HG03196 (cell line): ENCODE results near the gene CCDC32.
"Not testable (repeated sequence)": the region's sequence is repeated elsewhere in the genome, so short reads cannot be mapped to it uniquely, and the experiment has no call there.

Source experiments
- ATAC-seq: cut with Tn5 transposase; IDR thresholded peaks from one replicate; pipeline ENCODE4 v1.9.1; 2021; ENCODE audit not compliant: unreplicated experiment

Gene CCDC32, protein sequence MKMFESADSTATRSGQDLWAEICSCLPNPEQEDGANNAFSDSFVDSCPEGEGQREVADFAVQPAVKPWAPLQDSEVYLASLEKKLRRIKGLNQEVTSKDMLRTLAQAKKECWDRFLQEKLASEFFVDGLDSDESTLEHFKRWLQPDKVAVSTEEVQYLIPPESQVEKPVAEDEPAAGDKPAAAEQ

DNA sequence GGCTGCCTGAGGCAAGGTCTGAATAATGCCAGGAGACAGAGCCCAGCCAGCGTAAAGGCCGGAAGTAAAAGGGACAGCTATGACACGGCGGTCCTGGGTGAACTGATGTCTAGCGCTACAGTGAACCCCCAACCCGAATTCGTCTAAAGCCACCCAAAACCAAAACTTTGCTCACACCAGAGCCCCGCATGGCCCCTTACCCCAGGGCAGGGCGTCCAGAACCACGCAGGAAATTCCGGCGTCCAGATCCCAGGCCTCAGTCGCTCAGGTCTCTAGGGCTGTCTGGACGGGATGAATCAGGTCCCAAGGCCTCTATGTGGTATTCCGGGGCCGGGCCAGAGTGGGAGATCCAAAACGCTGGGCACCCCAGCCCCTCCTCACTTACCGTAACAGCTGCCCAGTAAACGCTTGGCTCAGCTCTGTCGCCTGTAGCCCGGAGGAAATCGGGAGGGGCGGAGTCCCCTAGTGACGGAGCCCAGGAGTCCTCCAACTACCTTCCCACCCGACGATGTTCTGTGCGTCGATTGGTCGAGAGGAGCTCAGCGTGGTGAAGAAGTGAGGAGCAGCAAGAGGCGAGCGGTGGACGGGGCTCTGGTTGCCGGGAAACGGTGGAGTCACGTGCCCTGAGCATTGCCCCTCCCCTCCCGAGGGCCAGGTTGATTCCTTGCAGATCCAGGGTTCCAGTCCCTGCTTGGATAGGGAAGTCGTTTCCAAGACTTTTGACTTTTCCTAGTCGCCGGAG lies at the start of gene CCDC32:
Gene CCDC32 (minus strand): TSS at position 452 of the 742 bp plus-strand sequence. CDS start 2,027 bp downstream, outside the sequence.
- peak; percentile 89 for ATAC-seq

DNA sequence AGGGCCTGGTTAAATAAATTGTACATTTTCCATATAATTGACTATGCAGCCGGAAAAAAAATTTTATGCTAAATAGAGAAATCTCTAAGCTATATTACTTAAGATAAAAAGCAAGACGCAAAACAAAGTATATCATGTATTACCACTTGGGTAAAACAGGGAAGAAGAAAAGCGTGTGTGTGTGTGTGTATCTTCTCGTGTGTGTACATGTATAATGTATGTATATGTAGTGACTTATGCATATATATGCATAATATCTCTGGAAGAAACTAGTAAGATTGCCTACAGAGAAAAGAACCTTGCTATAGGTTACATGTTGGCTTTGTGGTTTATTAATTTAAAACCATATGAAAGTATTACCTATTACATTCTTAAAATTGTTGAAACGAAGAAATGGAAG lies 48.2 kb upstream of the CCDC32 start:
- no peak for ATAC-seq

DNA sequence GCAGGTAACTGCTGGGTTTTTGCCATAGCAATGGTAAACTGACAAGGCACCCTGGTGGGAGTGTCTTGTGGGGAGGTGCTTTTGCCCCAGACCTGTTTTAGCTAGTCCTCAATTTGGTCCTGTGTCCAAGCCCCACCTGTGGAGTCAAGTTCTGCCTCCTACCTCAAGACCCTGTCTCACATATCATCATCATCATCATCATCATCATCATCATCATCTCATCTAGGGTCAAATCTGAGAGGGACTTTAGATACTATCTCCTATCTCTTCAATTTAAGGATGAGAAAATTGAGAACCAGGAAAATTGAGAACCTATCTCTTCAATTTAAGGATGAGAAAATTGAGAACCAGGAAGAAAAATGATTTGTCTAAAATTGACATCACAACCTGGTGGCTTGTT lies 39.1 kb upstream of the CCDC32 start:
- no peak for ATAC-seq

DNA sequence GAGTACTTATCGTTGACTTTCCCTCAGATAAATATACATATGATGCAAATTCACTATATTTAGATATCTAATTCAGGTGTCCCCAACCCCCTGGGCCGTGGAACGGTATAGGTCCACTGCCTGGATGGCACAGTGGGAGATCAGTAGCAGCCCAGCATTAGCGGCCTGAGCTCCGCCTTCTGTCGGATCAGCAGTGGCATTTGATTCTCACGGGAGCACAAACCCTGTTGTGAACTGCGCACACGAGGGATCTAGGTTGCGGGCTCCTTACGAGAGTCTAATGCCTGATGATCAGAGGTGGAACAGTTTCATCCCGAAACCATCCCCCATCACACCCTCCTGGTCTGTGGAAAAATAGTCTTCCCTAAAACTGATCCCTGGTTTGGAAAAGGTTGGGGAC lies 36.1 kb upstream of the CCDC32 start:
- no peak for ATAC-seq

DNA sequence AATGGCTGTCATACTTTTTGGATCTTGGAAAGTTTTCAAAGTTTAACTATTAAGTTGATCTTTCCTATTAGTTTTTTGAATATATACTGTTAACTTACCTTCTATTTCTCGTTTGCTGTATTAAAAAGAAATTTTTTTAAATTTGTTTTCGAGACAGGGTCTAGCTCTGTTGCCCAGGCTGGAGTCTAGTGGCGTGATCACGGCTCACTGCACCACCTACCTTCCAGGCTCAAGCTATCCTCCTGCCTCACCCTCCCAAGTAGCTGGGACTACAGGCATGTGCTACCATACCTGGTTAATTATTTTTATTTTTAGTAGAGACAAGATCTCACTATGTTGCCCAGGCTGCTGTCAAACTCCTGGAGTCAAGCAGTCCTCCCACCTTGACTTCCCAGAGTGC lies 33.8 kb upstream of the CCDC32 start:
- ATAC-seq = no peak

DNA sequence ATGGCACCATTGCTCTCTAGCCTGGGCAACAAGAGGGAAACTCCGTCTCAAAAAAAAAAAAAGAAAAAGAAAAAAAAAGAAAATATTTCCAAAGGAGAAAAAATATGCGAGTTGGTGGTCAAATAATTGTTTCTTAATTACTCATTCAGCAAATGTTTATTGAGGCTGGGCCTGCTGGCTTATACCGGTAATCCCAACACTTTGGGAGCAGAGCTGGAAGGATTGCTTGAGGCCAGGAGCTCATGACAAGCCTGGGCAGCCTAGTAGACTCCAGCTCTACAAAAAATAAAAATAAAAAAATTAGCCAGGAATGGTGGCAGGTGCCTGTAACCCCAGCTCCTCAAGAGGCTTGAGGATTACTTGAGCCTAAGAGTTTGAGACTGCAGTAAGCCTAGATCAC lies 33.3 kb upstream of the CCDC32 start:
- no peak for ATAC-seq

DNA sequence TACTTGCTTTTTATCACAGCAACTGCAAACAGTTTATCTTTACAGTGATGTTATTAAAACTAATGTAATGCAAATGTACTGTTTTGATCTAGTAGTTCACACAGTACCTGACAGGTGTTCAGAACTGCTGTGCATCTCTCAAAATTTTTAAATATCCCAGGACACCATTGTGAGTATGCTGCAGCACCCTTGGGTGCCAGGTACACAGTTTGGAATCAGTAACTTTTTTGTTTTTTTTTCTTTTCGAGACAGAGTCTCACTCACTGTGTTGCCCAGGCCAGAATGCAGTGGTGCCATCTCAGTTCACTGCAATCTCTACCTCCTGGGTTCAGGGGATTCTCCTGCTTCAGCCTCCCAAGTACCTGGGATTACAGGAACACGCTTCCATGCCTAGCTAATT lies 32.2 kb upstream of the CCDC32 start:
- ATAC-seq = no peak

DNA sequence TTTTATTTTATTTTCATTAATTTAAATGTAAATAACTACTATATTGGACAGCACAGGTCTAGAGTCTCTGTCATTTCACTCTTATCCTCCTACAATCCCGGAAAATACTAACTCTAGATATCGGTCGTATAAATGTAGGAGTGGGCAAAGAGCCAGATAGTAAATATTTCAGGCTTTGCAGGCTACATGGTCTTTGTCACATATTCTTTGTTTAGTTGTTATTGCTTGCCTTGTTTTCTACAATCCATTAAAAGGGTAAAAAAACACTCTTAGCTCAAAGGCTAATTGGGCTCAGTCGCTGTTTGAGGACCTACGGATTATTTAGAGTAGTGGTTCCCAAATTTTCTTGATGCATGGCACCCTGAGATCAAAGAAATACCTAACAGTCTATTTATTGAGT lies 30.9 kb upstream of the CCDC32 start:
- no peak for ATAC-seq

DNA sequence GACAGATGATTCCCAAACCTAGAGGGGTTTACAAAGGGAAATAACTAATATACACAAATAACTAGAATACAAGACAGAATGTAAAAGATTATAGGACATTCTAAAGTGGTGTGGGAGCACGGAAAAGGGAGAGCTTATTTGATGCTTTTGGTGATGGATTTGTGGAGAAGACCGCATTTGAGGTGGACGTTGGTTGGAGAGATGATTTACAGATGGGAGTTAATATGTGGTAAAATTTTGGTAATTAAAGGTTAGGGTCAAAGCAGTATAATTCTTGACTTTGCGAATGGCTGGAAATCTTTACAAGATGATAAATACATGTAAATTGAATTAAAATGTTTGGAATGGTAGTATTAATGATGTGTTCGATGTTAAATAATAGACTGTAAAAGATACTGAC lies 30.4 kb upstream of the CCDC32 start:
- no peak for ATAC-seq

DNA sequence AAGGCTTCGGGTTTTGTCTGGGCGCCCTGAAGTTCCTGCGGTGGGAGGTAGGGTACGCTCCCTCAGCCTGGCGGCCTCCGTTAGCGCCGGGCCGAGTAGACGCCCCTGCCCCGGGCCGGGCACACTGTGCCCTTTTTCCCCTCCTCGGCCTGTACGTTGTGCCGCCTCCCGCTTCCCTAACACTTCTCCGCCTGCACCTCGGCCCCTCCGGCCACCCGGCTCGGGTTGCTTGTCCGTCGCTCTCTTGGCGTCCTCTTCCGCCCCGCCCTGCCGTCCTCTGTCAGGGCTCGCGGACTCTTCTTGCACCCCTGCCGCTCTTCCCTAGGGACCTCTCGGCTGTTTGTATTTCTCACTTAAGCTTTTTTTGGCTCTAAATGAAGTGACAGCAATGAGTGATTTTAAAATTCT lies 29.6 kb upstream of the CCDC32 start:
- ATAC-seq = peak; percentile 57

DNA sequence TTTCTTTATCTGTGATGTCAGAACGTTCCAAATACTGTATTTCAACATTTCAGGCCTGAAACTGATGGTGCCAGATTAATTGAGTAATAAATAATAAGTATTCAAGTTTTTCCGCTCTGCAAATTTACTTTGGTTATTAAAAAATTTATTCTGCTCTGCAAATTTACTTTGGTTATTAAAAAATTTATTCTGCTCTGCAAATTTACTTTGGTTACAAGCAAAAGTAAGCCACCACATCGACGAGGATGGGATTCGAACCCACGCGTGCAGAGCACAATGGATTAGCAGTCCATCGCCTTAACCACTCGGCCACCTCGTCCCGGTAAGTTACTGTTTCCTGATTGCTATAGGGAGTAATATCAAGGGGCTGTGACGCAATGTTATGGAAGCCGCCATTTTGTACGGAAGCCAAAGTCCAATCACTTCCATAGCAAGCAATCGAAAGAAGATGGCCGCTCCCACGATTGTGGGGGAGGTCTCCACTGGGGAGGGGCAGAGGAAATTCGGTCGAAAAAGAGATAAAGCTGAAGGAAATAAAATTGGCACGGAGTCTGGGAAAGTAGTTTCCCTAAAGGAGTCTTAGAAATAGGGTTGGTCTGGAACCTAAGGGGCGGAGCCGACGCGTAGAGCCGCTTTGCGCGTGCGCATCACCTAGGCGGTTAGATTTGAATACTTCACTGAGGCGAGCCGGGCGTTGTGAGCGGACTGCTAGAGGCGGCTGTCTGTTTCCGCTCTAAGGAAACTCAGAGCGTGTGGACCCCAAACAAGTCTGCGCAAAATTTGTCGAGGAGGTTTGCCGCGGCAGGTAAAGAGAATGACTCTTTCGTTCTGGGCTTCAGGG lies 29.0 kb upstream of the CCDC32 start, which contains the start of gene KNL1:
Gene KNL1 (plus strand): TSS at position 662 of the 841 bp plus-strand sequence. CDS start 8,683 bp downstream, outside the sequence.
- ATAC-seq = peak; percentile 66

DNA sequence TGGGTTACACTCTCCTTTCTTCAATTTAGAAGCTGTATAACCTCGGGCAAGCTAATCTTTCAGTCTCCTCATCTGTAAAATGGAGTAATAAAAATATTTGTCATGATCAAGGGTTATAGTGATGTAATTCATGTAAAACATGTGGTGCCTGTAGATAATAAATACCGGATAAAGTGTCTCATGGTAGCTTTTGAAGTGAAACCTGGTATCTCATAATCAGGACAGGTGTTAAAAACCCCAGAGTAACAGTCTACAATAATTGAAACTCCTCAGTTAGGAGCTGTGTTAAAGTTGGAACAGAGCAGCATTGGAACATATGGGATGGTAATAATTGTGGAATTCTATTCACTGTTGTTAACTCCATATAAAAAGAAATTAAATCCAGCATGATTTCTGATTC lies 28.3 kb upstream of the CCDC32 start:
- ATAC-seq = no peak

DNA sequence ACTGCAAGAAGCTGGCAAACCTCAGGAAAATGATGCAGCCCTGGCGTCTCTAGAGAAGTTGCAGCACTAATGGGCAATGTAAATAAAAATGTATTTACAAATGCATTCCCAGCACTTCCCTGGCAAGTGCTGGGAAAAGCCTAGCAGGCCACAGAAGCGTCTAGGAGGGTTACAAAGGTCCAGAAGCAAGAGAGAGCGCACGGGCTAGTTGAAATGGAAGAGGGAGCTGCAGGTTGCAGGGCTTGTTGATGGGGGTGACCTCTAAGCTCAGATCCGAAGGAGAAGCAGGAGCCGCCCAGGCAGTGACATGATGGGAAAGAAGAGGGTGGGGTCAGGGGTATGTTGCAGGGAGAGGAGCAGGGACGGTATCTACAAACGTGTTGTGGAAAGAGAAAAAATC lies 26.5 kb upstream of the CCDC32 start:
- no peak for ATAC-seq

DNA sequence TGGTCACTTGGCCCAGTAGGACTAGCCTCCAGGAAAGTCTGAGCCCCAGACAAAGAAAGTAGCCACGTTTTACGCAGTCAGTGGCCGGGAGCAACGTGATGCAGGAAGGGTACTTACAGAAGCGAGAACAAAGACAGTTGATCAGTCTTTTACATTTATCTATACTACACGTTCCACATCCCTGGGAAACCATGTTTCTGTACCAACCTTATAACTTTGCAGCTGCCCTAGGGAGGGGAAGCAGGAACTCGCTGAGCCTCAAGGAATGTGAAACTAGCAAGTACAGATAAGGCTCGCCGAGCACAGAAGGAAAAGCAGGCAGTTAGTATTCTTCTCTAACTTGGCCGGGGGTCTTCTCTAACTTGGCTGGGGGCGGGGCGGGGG lies 25.8 kb upstream of the CCDC32 start:
- no peak for ATAC-seq

DNA sequence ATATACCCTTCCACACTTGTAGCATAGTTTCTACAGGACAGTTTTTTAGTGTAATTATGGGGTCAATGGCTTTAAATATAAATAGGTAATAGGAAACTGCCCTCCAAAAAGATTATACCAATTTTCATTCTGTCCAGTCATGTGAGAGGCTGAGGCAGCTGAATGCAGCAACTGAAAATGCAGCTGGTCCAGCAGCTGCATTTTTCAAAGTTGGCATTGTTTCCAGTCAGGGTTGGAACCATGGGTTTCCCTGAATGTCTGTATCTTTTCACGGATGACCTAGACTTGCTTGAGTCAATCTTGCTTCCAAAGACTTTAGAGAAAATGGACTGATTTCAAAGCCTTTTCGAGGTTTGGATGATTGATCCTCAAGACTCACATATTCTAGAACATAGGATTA lies 19.3 kb upstream of the CCDC32 start:
- no peak for ATAC-seq

DNA sequence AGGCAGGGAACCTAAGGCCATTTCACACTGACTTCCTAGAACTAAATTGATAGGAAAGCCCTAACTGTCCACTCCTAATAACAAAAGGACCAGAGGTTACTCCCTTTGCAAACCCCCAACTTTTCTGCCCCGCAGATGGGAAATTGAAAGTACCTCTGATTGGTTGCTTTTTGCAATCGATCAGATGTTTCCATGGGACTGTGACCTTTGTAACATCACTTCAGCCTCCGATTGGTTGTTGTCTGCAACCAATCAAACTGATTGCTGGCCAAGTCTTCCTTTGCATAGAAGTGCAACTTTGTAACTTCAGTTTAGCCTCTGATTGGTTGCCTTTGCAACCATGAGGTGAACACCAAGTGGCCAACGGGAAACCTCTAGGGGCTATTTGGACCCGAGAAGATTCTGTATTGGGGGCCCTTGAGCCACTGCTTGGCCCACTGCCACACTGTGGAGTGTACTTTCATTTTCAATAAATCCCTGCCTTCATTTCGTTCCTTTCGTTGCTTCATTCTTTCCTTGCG lies 17.9 kb upstream of the CCDC32 start:
- no peak for ATAC-seq

DNA sequence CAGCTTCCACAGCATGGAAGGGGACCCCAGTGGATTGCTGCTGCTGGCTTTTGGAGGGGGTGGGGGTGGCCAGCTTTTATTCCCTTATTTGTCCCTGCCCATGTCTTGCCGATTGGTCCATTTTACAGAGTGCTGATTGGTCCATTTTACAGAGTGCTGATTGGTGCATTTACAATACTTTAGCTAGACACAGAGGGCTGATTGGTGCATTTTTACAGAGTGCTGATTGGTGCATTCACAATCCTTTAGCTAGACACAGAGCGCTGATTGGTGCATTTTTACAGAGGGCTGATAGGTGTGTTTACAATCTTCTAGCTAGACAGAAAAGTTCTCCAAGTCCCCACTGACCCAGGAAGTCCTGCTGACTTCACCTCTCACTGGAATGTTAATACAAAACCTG lies 17.0 kb upstream of the CCDC32 start:
- not testable (repeated sequence) for ATAC-seq

DNA sequence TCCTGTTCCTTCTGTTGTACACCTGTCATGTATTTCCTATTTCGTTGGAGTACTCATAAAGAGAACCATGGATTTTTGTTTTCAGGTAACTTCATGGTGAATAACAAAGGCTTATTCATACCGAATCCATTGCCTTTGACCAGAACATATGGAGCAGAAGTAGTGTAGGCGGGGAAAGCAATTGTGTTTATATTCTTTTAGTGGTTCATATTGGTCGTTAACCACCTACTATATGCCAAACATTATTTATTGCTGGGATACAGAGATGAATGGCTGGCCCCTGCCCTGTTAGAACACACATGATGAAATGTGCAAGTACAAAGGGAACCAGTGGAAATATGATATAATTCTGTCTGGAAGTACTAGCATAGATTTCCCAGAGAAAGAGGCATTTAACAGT lies 14.1 kb upstream of the CCDC32 start:
- ATAC-seq = no peak

DNA sequence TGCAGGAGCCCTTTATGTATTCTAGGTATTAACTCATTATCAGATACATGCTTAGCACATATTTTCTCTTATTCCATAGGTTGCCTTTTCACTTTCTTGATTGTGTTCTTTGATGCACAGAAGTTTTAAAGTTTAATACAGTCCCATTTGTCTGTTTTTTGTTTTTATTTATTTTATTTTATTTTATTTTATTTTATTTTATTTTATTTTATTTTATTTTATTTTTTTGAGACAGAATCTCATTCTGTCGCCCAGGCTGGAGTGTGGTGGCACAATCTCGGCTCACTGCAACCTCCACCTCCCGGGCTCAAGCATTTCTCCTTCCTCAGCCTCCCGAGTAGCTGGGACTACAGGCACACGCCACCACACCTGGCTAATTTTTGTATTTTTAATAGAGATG lies 12.1 kb upstream of the CCDC32 start:
- ATAC-seq = not testable (repeated sequence)

DNA sequence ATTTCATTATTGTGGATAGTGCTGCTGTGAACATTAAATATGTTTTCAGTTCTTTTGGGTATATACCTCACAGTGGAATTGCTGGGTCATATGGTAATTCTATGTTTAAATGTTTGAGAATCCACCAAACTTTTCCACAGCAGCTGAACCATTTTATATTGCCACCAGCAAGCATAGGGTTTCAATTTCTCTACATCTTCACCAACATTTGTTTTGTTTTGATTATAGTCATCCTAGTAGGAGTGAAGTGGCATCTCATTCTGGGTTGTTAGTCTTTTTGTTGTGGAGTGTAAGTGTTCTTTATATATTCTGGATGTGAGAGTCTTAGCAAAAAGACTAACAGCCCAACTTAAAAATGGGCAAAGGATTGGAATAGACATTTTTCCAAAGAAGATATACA lies 10.3 kb upstream of the CCDC32 start:
- no peak for ATAC-seq

DNA sequence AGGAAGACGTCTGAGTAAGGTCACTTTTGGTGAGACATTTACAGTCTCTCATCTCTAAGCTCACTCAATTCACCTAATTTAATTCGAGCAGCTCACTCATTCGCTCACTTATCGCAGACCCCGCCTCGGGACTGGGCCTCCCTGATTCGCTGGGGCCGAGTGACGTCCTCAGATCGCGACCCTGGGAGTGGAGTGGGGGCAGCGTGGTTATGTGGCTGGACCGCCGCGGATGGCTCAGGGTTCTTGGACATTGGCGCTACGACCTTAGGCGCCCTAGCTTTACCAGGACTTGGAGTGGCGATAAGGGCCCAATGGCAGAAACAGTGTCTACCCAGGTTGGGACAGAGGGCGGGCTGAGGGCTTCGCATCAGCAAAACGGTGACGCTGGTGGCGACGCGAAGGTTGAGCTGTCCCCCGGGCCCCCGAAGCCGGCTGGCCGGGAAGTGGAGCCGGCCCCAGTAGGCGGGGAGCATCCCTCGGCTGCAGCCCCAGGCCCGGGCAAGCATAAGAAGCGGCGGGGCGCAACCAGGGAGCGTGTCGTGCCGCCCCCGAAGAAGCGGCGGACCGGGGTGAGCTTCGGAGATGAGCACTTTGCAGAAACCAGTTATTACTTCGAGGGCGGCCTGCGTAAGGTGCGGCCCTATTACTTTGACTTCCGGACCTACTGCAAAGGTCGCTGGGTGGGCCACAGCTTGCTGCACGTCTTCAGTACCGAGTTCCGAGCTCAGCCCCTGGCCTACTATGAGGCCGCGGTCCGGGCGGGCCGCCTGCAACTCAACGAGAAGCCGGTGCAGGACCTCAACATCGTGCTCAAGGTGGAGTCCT lies 4.5 kb upstream of the CCDC32 start, which contains the start of gene RPUSD2:
Gene RPUSD2 (plus strand): TSS at position 171 of the 825 bp plus-strand sequence. CDS start 39 bp downstream, at position 210.
- peak; percentile 47 for ATAC-seq
